Measurements from ENCODE around the gene OMA1.

Gene OMA1

GRCh38 chr1:58529284-58529683, 17.2 kb downstream of the OMA1 start:
- no peak overlapping the region for H3K4me3 ChIP-seq (replicated peaks; ENCODE audit: low read depth, low read length)
- no peak for DNase-seq (ENCODE audit: extremely low read depth, low read depth)
- TF ChIP-seq CTCF (IDR thresholded peaks at IDR 0.05; ENCODE audit: low read depth, low read length, missing control alignments): no peak

DNA sequence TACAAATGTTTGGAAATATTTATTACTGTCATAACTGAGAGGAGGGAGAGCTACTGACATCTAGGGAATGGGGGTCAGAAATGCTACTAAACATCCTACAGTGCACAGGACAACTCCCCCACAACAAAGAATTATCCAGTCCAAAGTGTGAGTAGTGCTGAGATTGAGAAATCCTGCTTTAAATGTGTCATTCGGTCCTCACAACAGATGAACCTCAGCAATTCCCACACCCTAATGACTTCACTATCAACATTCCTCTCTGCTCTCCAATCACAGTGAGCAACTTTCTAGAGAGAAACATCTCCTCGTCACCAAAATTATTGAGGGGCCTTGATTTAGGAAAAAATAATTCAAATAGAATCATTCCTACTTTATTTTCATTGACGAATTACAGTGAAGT, 18.0 kb downstream of the OMA1 start:
- no peak for TF ChIP-seq CTCF (IDR thresholded peaks at IDR 0.05; ENCODE audit: low read depth, low read length, missing control alignments)
- DNase-seq (ENCODE audit: extremely low read depth, low read depth): no peak
- H3K4me3 ChIP-seq (replicated peaks; ENCODE audit: low read depth, low read length): no peak overlapping the region

DNA sequence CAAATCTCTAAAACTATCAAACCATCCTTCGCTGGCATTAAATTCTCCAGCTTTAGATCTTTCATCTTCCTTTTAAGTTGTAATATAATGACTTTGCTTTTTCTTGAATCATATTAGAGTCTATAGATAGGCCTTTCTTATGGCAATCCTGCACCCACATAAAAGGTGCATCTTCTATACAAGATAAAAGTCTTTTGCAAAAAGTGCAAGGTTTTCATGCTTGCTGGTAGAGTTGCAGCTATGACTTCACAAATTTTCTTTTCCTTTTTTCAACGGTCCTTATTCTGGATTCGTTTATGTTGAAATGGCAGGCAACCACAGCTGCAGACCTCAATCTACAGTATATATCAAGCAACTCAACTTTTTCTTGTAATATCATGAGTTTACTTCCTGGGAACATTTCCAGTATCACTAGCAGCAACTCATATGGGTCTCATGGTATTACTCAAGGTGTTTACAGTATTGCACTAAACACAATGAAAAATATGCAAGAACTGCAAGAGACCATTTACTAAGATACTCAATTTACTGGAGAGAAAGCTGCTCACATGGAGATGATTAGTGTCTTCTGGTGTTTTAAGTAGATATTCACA, 22.1 kb downstream of the OMA1 start:
- no peak overlapping the region for H3K4me3 ChIP-seq (replicated peaks; ENCODE audit: low read depth, low read length)
- DNase-seq (ENCODE audit: extremely low read depth, low read depth): no peak
- TF ChIP-seq CTCF (IDR thresholded peaks at IDR 0.05; ENCODE audit: low read depth, low read length, missing control alignments): no peak

DNA sequence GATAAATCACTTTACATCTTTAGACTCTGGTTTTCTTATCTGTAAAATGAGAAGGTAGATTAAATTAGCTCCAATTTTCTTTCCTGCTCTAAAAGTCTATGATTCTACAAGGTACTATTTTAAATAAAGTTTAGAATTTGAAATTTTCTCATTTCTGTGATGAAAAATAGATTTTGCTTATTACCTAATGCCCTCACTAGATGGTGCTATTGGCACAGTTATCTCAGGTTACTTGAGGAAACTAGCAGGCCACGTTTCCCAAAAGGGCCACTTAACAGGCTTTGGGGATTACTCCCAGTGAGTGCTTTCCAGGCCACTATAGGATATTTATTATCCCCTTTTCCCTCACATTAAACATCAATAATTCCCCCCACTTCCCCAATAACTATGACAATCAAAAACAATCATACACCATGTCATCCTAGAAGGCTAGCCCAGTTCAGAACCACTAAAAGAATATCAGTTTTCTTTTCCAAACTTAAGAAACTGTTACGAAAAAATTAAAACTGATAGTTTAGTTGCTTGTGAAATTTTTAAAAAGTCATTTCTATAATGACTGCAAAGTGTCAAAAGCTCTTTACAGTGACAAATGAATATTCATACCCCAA, 30.6 kb downstream of the OMA1 start:
- TF ChIP-seq CTCF (IDR thresholded peaks at IDR 0.05; ENCODE audit: low read depth, low read length, missing control alignments): peak; percentile 58
- peak; percentile 67 for DNase-seq (ENCODE audit: extremely low read depth, low read depth)
- no peak overlapping the region for H3K4me3 ChIP-seq (replicated peaks; ENCODE audit: low read depth, low read length)

GRCh38 chr1:58513956-58514355, 32.6 kb downstream of the OMA1 start:
- TF ChIP-seq CTCF (IDR thresholded peaks at IDR 0.05; ENCODE audit: low read depth, low read length, missing control alignments): no peak
- no peak overlapping the region for H3K4me3 ChIP-seq (replicated peaks; ENCODE audit: low read depth, low read length)

GRCh38 chr1:58508629-58509028, 37.9 kb downstream of the OMA1 start:
- no peak for DNase-seq (ENCODE audit: extremely low read depth, low read depth)
- H3K4me3 ChIP-seq (replicated peaks; ENCODE audit: low read depth, low read length): no peak overlapping the region
- no peak for TF ChIP-seq CTCF (IDR thresholded peaks at IDR 0.05; ENCODE audit: low read depth, low read length, missing control alignments)

More at GRCh38 chr1:58513956-58514355, 32.6 kb downstream of the OMA1 start:
- no peak for DNase-seq (ENCODE audit: extremely low read depth, low read depth)

DNA sequence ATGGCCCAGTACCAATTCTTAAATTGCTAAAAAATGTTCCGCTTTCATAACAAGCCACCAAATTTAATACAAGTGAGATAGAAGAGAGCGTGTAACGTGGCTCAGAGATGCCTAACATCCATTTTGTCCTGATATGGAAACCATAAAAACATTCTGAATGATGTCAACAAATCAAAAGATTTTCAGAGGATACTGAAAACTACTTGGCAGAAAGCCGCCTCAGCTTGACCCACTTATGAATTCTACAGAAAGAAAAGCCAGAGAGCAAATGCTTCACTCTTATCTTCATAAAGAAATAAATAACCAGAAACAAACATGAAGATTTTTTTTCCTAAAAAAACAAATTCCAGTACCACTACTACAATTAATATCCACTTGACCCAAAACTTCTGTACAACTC, 41.2 kb downstream of the OMA1 start:
- no peak overlapping the region for H3K4me3 ChIP-seq (replicated peaks; ENCODE audit: low read depth, low read length)
- no peak for DNase-seq (ENCODE audit: extremely low read depth, low read depth)
- no peak for TF ChIP-seq CTCF (IDR thresholded peaks at IDR 0.05; ENCODE audit: low read depth, low read length, missing control alignments)

Data from HFF-Myc (cell line).